ENCODE results near the gene JSRP1.

JSRP1 gene

GRCh38 chr19:2274185-2274711, 18.0 kb upstream of the JSRP1 start:
- no peak for TF ChIP-seq CTCF (IDR thresholded peaks at IDR 0.05; ENCODE audit: insufficient read depth, low read depth, low read length, missing control alignments)
- DNase-seq (ENCODE audit: low read depth) = no peak
- no peak overlapping the region; the same call in 1 of the 2 replicates for H3K4me3 ChIP-seq (ENCODE audit: low read depth, low read length)

- peak; percentile 97 for DNase-seq (ENCODE audit: low read depth)
- H3K4me3 ChIP-seq (ENCODE audit: low read depth, low read length) = peak overlapping the region; percentile 90
- peak; percentile 90 for TF ChIP-seq CTCF (IDR thresholded peaks at IDR 0.05; ENCODE audit: insufficient read depth, low read depth, low read length, missing control alignments)
These were observed 17.4 kb upstream of the JSRP1 start for GRCh38 chr19:2273356-2274184.

GRCh38 chr19:2271234-2272103, 15.3 kb upstream of the JSRP1 start:
- TF ChIP-seq CTCF (IDR thresholded peaks at IDR 0.05; ENCODE audit: insufficient read depth, low read depth, low read length, missing control alignments) = no peak
- peak overlapping the region; percentile 90 for H3K4me3 ChIP-seq (ENCODE audit: low read depth, low read length)
- DNase-seq (ENCODE audit: low read depth) = no peak

GRCh38 chr19:2270423-2271233, 14.4 kb upstream of the JSRP1 start:
- DNase-seq (ENCODE audit: low read depth) = peak; percentile 76
- TF ChIP-seq CTCF (IDR thresholded peaks at IDR 0.05; ENCODE audit: insufficient read depth, low read depth, low read length, missing control alignments) = no peak
- peak overlapping the region; percentile 90 for H3K4me3 ChIP-seq (ENCODE audit: low read depth, low read length)

- H3K4me3 ChIP-seq (ENCODE audit: low read depth, low read length) = peak overlapping the region; percentile 90
- no peak for TF ChIP-seq CTCF (IDR thresholded peaks at IDR 0.05; ENCODE audit: insufficient read depth, low read depth, low read length, missing control alignments)
- DNase-seq (ENCODE audit: low read depth) = no peak
These were observed 13.9 kb upstream of the JSRP1 start for GRCh38 chr19:2270157-2270422.

Data from GM12865 (cell line).